ENCODE results near the gene MBD3L2B.

GRCh38 chr19:7000333-7000732 lies 20.9 kb downstream of the MBD3L2B start:
- no peak for TF ChIP-seq CTCF (IDR thresholded peaks at IDR 0.05)
- TF ChIP-seq EZH2 (IDR thresholded peaks at IDR 0.05; ENCODE audit: borderline replicate concordance, insufficient read depth, low read depth, low read length, poor library complexity, severe bottlenecking): no peak

All from B cell (primary cell).